Measurements from ENCODE around the gene ALDH5A1.

- TF ChIP-seq POLR2A (IDR thresholded peaks at IDR 0.05; ENCODE audit: low read depth, low read length) (no peak), POLR2AphosphoS5 (IDR thresholded peaks at IDR 0.05; ENCODE audit: low read depth, low read length) (no peak), TAF1 (IDR thresholded peaks at IDR 0.05; ENCODE audit: borderline replicate concordance, low read depth, low read length) (no peak)
Observed at GRCh38 chr6:24569811-24570210, 75.0 kb downstream of the ALDH5A1 start.

Measured in GM12892 (cell line).